A549 (cell line): Measurements from ENCODE around the gene LSM7.

ENCODE experiments used
- CHD2 ChIP-seq: fragments of 150-350 bp; IDR thresholded peaks from 2 replicates; pipeline ENCODE4 v1.6.1; 2014; ENCODE audit warnings: low read length; ENCODE audit not compliant: partially characterized antibody
- HOXA7 ChIP-seq: fragments of 250-450 bp; sonication (Bioruptor Pico); IDR thresholded peaks from 2 replicates; pipeline ENCODE4 v1.5.0; 2020; ENCODE audit warnings: mild to moderate bottlenecking, moderate library complexity
- POLR2A ChIP-seq: IDR thresholded peaks from 2 replicates; pipeline ENCODE4 v1.6.1; 2012; ENCODE audit warnings: mild to moderate bottlenecking, low read length
- RARB ChIP-seq: fragments of 250-450 bp; sonication (Bioruptor Pico); IDR thresholded peaks from 2 replicates; pipeline ENCODE4 v1.8.0; 2021; ENCODE audit warnings: mild to moderate bottlenecking, moderate library complexity
- TF ChIP-seq, protein P1 (sequence below): fragments of >200 bp; sonication (Bioruptor Twin); formaldehyde crosslinking; IDR thresholded peaks from 3 replicates; pipeline ENCODE4 v1.5.1; 2016

DNA sequence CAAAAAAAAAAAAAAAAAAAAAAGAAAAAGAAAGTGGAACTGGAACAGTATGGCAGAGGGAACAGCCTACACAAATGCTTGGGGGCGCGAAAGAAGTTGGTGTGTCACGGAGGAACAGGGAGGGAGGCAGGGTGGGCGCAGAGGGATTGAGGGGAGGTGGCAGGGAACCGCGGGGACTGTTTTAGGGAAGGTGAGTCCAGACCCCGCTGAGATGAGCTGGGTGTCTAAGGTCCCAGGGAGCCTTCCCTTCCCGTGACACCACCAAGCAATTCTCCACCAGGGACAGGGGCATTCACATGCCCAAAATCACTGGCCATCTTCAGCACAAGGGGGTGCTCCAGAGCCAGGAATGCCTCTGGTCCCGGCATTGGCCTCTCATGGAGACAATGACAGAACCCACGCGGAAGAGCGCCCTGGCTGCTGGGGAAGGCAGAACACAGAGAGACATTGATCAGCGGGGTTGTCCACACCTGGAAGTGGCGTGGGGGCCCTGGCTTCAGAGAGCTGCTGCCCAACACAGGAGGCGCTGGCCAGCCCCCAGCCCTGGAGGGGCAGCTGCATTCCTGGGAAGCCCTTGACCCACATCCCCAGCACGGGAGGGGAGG, 53.4 kb downstream of the LSM7 start:
- TF ChIP-seq, protein P1, sequence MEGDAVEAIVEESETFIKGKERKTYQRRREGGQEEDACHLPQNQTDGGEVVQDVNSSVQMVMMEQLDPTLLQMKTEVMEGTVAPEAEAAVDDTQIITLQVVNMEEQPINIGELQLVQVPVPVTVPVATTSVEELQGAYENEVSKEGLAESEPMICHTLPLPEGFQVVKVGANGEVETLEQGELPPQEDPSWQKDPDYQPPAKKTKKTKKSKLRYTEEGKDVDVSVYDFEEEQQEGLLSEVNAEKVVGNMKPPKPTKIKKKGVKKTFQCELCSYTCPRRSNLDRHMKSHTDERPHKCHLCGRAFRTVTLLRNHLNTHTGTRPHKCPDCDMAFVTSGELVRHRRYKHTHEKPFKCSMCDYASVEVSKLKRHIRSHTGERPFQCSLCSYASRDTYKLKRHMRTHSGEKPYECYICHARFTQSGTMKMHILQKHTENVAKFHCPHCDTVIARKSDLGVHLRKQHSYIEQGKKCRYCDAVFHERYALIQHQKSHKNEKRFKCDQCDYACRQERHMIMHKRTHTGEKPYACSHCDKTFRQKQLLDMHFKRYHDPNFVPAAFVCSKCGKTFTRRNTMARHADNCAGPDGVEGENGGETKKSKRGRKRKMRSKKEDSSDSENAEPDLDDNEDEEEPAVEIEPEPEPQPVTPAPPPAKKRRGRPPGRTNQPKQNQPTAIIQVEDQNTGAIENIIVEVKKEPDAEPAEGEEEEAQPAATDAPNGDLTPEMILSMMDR = peak; percentile 40; the same call in 2 of the 3 replicates
- TF ChIP-seq POLR2A (no peak), CHD2 (no peak), RARB (CRISPR knock-in tag) (no peak), HOXA7 (CRISPR knock-in tag) (no peak)
